ENCODE measurements around the gene CCDC57. TPM values are rescaled to one million over a fixed set of nuclear protein-coding genes. Genes with fewer than 3 reads are reported as not detected.
"Not testable (repeated sequence)": the region's sequence is repeated elsewhere in the genome, so short reads cannot be mapped to it uniquely, and the experiment has no call there.

The CCDC57 gene
- total RNA-seq, 1 experiment from 2014 or later, result 22.1 TPM

GRCh38 chr17:82193050-82193449, 19.6 kb downstream of the CCDC57 start:
- in situ Hi-C loops (cut with HindIII; ENCODE audit: low sequenced_read_pairs); DNase-seq (ENCODE audit: low spot score): not testable (repeated sequence)

DNA sequence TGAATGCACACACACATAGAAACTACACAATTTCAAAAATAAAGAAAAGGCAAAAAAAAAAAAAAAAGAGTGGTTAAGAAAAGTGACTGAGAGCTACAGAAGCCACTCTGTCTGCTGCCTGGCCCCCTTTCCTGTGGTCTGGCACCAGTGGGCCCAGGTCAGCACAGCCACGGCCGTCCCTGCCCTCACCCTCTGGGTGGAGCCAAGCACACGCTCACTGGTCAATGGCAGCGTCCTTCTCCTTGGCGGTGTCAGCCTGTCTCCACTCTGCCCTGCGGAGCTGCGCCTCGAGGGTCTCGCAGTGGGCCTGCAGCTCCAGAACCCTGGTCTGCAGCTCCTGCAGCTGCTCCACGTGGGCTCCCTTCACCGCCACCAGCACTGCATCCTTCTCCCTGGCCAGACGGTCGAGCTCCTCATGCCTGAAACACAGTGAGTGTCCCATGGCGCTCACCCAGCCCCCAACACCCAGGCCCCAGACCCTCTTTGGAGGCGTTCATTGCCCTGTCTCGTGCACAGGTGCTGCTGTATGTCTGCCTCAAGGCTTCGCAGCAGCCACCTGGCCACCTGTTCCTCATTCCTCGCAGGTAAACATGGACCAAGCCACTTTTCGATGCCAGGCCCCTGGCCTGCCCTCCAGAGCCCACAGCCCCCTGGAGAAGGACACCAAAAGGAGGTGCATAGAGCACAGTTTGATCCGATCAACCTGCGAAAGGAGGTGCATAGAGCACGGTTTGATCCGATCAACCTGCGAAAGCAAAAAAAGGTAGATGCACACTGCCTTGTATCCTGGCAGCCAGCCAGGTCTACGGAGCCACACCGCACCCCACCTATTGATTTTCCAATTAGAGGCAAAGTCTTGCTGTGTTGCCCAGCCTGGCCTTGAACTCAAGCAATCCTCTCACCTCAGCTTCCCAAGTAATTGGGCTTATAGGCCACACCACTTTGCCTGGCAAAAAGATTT, 24.4 kb downstream of the CCDC57 start:
- in situ Hi-C loops (cut with HindIII; ENCODE audit: low sequenced_read_pairs), result no loop called here

GRCh38 chr17:82187500-82187899, 25.1 kb downstream of the CCDC57 start:
- in situ Hi-C loops (cut with HindIII; ENCODE audit: low sequenced_read_pairs), result no loop called here
- DNase-seq (ENCODE audit: low spot score), result no peak

More for the DNA sequence above, 24.4 kb downstream of the CCDC57 start:
- DNase-seq (ENCODE audit: low spot score), result no peak

GRCh38 chr17:82186221-82186620, 26.4 kb downstream of the CCDC57 start:
- in situ Hi-C loops (cut with HindIII; ENCODE audit: low sequenced_read_pairs), result no loop called here
- DNase-seq (ENCODE audit: low spot score), result no peak

- no peak for DNase-seq (ENCODE audit: low spot score)
- in situ Hi-C loops (cut with HindIII; ENCODE audit: low sequenced_read_pairs), result no loop called here
Observed at GRCh38 chr17:82184761-82185160, 27.9 kb downstream of the CCDC57 start.

- DNase-seq (ENCODE audit: low spot score), result no peak
- in situ Hi-C loops (cut with HindIII; ENCODE audit: low sequenced_read_pairs), result no loop called here
Observed at GRCh38 chr17:82180776-82181528, 31.7 kb downstream of the CCDC57 start.

GRCh38 chr17:82179946-82180475, 32.6 kb downstream of the CCDC57 start:
- DNase-seq (ENCODE audit: low spot score), result no peak
- in situ Hi-C loops (cut with HindIII; ENCODE audit: low sequenced_read_pairs), result no loop called here

DNA sequence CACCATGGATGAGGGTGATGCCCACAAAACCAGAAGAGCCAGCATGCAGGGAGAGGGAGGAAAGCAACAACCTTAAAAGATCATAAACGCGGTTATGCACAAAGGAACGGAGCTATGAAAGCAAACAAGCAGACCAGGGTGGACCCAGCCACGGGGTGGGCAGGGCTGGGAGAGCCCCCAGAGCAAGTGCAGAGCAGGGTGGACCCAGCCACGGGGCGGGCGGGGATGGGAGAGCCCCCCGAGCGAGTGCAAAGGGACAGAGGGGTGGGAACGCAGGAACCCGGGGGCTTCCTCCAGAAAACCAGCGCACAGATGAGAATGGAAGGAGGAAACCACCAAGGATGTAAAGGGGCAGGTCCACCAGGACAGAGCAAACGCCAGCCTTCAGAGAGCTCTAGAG, 33.2 kb downstream of the CCDC57 start:
- in situ Hi-C loops (cut with HindIII; ENCODE audit: low sequenced_read_pairs), result no loop called here
- no peak for DNase-seq (ENCODE audit: low spot score)

GRCh38 chr17:82178499-82179261, 34.0 kb downstream of the CCDC57 start:
- in situ Hi-C loops (cut with HindIII; ENCODE audit: low sequenced_read_pairs), result no loop called here
- DNase-seq (ENCODE audit: low spot score), result no peak

DNA sequence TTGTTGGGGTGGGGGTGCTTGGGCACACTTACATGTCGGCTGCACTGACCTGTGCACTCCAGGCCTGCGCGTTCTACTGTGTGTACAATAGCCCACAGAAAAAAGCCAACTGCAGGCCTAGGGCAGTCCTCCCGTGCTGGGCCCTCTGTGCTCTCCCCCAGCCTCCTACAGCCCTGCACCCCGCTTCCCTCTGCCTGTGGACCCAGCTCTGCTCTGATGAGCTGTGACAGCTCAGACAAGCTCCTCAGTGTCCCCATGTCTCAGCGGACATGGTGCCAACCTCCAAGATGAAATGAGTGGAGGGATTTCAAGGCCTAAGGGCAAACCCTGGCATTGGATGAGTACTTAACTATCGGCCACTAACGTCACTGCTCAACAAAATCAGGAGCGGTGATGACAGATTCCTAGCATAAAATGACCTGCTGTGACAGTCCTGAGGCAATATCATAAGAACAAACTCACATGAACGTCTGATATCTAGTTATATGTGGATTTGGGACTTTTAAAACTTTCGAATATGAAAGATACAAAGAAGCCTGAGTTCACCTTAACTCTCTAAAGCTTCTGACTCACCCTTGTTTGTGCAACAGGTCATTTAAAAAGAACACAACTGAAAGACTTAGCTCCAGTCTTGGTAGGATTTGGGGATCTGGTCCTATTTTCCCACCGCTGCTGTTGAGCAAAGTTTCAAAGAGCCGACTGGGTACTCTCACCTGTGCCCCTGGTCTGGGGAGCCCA, 34.7 kb downstream of the CCDC57 start:
- in situ Hi-C loops (cut with HindIII; ENCODE audit: low sequenced_read_pairs), result no loop called here
- DNase-seq (ENCODE audit: low spot score), result no peak

DNA sequence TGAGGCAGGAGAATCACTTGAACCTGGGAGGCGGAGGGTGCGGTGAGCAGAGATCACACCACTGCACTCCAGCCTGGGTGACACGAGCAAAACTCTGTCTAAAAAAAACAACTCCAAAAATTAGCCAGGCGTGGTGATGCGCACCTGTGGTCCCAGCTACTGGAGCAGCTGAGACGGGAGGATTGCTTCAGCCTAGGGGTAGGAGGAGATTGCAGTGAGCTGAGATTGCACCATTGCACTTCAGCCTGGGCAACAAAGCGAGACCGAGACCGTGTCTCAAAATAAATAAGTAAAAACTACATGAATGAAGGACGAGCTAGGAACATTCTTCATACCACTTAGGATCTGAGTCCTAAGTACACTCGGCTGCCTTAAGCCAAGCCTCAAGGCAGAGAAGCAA, 35.4 kb downstream of the CCDC57 start:
- in situ Hi-C loops (cut with HindIII; ENCODE audit: low sequenced_read_pairs), result no loop called here
- no peak for DNase-seq (ENCODE audit: low spot score)

DNA sequence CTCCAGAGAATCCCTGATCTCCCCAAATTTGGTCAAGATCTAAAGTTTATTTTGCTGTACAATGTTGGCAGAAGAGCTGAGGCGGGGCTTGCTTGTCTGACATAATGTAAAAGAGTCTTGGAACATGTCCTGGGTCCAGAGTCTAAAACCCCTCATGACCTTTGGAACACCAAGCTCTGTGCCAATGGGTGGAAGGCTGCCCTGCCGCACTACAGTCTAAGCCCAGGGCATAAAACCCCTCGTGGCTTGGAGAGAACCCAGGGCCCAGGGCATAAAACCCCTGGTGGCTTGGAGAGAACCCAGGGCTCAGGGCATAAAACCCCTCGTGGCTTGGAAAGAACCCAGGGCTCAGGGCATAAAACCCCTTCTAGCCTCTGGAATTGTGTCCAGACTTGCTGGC, 36.7 kb downstream of the CCDC57 start:
- DNase-seq (ENCODE audit: low spot score), result no peak

DNA sequence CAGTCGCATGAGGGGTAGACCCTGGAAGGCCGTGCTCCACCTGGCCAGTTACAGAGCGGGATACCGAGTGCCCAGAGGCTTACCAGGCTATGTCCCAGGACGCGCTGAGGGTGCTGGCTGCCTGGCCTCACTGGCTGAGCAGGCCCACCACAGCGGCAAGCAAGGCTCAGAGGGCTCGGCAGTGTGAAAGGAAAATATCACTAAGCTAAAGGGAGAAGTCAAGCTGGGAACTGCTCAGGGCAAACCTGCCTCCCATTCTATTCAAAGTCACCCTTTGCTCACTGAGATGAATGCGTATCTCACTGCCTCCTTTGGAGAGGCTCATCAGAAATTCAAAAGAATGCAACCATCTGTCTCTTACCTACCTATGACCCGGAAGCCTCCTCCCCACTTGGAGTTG, 37.4 kb downstream of the CCDC57 start:
- DNase-seq (ENCODE audit: low spot score), result no peak
- in situ Hi-C loops (cut with HindIII; ENCODE audit: low sequenced_read_pairs), result no loop called here

More for the DNA sequence above, 36.7 kb downstream of the CCDC57 start:
- in situ Hi-C loops (cut with HindIII; ENCODE audit: low sequenced_read_pairs), result no loop called here

GRCh38 chr17:82174042-82174857, 38.4 kb downstream of the CCDC57 start:
- DNase-seq (ENCODE audit: low spot score); in situ Hi-C loops (cut with HindIII; ENCODE audit: low sequenced_read_pairs): not testable (repeated sequence)

DNA sequence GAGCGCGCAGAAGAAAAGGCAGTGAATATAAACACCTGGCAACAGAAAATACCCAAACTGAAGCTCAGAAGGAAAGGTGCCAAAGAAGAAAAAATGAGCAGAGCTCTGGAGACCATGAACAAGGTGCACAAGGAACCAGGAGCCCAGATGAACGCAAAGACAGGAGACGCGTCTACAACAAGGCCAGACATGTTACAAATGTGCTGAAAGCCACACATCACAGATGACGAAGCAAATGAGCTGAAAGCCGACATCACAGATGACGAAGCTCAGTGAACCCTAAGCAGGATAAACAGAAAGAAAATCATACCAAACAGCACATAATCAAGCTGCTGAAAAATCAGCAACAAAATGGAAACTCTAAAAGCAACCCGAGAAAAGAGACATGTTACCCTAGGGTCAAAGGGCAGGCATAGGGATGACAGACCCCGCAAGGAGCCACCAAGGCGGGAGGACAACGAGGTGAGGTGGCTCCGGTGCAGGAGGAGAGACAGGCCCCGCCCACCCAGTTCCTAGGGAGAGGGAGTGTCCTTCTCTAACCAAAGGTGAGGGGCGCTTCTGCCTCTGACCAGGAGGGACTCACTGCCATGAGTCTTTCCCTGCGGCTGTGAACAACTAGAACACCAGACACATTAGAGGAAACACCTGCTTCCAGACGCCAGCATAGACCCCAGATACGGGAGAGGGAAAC, 39.1 kb downstream of the CCDC57 start:
- in situ Hi-C loops (cut with HindIII; ENCODE audit: low sequenced_read_pairs), result no loop called here
- no peak for DNase-seq (ENCODE audit: low spot score)

- DNase-seq (ENCODE audit: low spot score), result no peak
- in situ Hi-C loops (cut with HindIII; ENCODE audit: low sequenced_read_pairs), result no loop called here
Observed at GRCh38 chr17:82172486-82173160, 40.0 kb downstream of the CCDC57 start.
